ENCODE measurements around the gene TPSD1.
"Not testable (repeated sequence)": the region's sequence is repeated elsewhere in the genome, so short reads cannot be mapped to it uniquely, and the experiment has no call there.

The TPSD1 gene

DNA sequence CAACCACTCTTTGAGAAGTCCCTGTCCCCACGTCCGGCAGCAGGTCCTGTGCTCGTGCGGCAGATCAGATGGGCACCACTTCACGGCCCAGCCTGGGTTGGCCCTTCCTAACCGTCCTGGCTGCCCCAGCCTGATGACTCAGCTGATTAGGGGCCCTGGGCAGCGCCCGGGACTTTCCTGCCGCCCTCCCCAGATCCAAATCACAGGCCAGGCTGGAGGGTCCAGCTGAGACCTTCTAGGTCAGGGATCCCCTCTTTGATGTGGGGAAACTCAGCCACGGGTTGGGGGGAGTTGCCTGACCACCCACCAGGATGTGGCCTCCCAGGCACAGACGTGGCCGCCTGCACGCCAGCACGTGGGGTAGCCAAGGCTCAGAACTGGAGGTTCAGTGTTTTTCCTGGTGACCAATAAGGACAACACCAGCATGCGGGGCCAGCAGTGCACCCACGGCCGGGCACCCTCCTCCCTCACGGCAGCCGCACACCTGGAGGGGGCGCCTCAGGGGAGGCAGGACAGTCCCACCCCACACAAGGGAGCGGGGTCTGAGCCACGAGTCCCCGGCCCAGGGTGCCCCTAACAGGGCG is 30.0 kb upstream of the TPSD1 start:
- H3K9me3 Mint-ChIP-seq; H3K4me3 Mint-ChIP-seq; H3K4me1 Mint-ChIP-seq (ENCODE audit: low read depth); intact Hi-C loops (cut with micrococcal nuclease); H3K27me3 Mint-ChIP-seq; H3K27ac Mint-ChIP-seq; H3K36me3 Mint-ChIP-seq (ENCODE audit: low read depth): not testable (repeated sequence)

DNA sequence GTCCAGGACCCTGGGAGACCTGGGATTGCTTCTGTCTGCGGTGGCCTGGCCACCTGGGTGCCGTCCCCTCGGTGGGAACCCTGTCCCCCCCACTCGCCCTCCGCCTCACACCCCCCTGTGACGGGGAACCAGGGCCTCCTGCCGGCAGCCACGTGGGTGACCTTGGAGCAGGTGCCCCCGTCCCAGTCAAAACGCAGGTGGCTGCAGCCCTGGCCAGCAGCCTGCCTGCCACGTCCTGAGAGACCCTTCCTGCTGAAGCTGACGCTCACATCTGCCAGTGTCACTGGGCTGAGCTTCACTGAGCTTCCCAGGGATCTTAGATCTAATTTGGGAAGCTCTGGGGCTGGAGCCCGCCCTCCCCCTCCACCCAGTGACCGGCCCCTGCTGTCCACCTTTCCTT is 29.2 kb upstream of the TPSD1 start:
- H3K36me3 Mint-ChIP-seq (ENCODE audit: low read depth); H3K4me1 Mint-ChIP-seq (ENCODE audit: low read depth); H3K4me3 Mint-ChIP-seq; H3K9me3 Mint-ChIP-seq; H3K27me3 Mint-ChIP-seq; H3K27ac Mint-ChIP-seq; intact Hi-C loops (cut with micrococcal nuclease): not testable (repeated sequence)

DNA sequence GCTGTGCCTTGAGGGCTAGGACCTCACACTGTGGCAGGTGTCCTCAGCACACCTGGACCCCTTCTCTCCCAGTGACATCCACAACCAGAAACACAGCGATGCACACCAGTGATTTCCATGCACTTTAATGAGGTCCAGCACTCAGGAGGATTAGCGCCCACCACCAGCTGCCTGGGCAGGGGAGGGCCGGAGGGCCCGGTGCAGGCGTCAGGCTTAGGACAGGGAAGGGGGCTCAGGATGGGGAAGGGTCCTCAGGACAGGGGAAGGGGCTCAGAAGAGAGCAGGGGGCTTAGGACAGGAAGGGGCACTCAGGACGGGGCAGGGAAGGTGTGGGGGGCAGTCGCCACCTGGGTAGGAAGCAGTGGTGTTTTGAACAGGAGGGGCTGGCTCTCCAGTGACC is 27.6 kb upstream of the TPSD1 start:
- H3K27me3 Mint-ChIP-seq; H3K9me3 Mint-ChIP-seq; intact Hi-C loops (cut with micrococcal nuclease); H3K4me1 Mint-ChIP-seq (ENCODE audit: low read depth); H3K4me3 Mint-ChIP-seq; H3K27ac Mint-ChIP-seq; H3K36me3 Mint-ChIP-seq (ENCODE audit: low read depth): not testable (repeated sequence)

DNA sequence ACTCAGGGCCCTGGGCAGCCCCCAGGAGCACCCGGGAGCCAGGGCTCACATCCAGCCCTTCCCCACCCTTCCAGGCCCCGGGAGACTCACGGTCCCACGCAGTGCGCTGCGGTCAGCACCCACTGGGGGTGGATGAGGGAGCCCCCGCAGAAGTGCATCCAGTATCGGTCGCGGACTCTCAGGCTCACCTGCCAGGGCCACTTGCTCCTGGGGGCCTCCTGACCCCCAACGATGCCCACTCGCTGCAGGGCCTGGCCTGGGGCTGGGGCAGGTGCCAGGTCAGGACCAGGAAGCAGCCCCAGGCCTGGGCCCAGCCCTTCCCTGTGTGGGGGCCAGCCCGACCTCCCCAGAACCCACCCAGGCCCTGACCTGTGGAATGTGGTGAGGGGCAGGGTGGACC is 26.4 kb upstream of the TPSD1 start:
- H3K27ac Mint-ChIP-seq; H3K9me3 Mint-ChIP-seq; H3K4me1 Mint-ChIP-seq (ENCODE audit: low read depth); H3K27me3 Mint-ChIP-seq; H3K36me3 Mint-ChIP-seq (ENCODE audit: low read depth); intact Hi-C loops (cut with micrococcal nuclease); H3K4me3 Mint-ChIP-seq: not testable (repeated sequence)

DNA sequence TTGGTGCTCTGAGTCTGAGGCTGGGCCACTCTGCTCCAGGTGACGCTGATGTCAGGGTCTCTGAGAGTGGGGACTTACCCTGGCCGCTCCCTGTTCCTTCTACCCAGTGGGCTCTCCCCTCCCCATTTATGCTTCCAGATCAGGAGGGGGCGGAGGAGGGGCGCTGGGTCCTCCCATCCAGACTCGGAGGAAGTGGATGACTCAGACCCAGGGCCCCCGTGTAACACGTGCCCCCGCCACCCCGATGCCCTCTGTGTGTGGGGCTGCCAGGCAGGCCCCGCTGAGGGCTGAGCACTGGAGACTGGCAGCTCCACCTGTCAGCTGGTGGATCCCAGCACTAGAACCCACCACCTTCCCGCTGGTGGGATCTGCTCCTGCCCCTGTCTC is 25.8 kb upstream of the TPSD1 start, which contains the start of gene TPSB2:
Gene TPSB2 (minus strand): TSS at position 101 of the 387 bp plus-strand sequence. CDS start 233 bp downstream, outside the sequence.
- H3K4me3 Mint-ChIP-seq; H3K36me3 Mint-ChIP-seq (ENCODE audit: low read depth); H3K4me1 Mint-ChIP-seq (ENCODE audit: low read depth); H3K27me3 Mint-ChIP-seq; H3K9me3 Mint-ChIP-seq; H3K27ac Mint-ChIP-seq; intact Hi-C loops (cut with micrococcal nuclease): not testable (repeated sequence)

DNA sequence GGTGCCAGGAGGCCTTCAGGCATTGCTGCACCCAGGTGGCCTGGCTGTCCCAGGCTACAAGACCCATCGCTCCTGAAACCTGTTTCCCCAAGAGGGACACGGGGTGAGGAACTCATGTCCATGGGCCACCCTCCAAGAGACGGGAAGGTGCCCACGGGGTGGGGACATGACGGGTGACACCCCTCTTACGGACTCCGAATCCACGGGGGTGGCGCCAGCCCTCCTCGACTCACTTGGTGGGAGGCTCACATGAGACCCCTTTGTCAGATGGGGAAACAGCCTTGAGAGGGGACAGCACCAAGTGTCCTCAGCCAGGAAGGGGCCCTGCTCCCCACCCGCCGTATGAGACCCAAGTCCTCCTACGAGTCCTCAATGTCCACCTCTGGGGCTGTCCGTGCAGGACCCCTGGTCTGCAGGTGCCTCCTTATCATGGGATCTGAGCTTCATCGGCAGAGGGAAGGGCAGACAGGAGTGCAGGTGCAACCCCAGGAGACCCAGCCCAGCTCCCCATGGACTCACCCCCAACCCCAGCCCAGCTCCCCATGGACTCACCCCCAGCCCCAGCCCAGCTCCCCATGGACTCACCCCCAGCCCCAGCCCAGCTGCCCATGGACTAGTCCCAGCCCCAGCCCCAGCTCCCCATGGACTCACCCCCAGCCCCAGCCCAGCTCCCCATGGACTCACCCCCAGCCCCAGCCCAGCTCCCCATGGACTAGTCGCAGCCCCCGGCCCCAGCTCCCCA is 25.2 kb upstream of the TPSD1 start:
- H3K9me3 Mint-ChIP-seq; H3K4me3 Mint-ChIP-seq; H3K27ac Mint-ChIP-seq; H3K4me1 Mint-ChIP-seq (ENCODE audit: low read depth); intact Hi-C loops (cut with micrococcal nuclease); H3K27me3 Mint-ChIP-seq; H3K36me3 Mint-ChIP-seq (ENCODE audit: low read depth): not testable (repeated sequence)

DNA sequence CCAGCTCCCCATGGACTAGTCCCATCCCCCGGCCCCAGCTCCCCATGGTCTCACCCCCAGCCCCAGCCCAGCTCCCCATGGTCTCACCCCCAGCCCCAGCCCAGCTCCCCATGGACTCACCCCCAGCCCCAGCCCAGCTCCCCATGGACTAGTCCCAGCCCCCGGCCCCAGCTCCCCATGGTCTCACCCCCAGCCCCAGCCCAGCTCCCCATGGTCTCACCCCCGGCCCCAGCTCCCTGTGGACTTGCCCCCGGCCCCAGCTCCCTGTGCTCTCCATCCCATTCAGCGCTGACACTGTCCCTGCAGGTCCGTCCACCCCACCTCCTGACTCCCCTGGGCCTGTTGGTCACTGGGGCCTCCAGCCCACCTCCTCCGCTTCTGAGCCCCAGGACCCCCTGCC is 24.6 kb upstream of the TPSD1 start:
- intact Hi-C loops (cut with micrococcal nuclease); H3K27me3 Mint-ChIP-seq; H3K9me3 Mint-ChIP-seq; H3K4me1 Mint-ChIP-seq (ENCODE audit: low read depth); H3K27ac Mint-ChIP-seq; H3K4me3 Mint-ChIP-seq; H3K36me3 Mint-ChIP-seq (ENCODE audit: low read depth): not testable (repeated sequence)

DNA sequence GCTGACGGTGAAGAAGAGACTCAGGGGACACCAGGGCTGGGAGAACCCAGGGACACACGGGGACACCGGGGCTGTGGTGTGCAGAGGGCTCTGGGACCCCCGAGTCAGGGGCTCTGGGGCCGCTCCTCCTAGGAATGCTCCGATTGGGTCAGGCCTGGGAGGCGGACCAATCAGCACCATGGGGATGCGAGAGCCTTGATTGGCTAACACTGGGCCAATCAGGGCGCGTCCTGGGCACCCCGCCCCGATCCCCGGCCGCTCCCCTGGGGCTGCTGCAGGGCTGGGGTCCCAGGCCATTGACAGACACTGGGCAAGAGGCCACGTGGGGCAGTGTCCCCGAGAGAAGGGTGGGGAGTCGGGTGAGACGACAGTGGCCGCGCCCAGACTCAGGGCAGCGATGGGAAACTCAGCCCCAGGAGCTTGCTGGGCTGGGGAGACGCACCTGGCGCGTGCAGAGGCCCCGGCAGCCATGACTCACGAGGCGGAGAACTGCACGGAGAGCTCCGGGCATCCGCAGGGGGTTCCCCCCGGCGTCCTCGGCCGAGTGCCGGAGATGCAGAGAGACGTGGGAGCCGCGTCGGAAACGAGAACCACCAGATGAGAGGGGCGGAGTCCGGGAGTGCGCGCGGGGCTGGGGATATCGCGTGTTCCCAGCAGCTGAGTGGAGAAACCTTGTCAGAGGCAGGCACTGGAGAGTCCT is 23.7 kb upstream of the TPSD1 start:
- H3K4me3 Mint-ChIP-seq; H3K4me1 Mint-ChIP-seq (ENCODE audit: low read depth); intact Hi-C loops (cut with micrococcal nuclease); H3K27me3 Mint-ChIP-seq; H3K36me3 Mint-ChIP-seq (ENCODE audit: low read depth); H3K9me3 Mint-ChIP-seq; H3K27ac Mint-ChIP-seq: not testable (repeated sequence)

DNA sequence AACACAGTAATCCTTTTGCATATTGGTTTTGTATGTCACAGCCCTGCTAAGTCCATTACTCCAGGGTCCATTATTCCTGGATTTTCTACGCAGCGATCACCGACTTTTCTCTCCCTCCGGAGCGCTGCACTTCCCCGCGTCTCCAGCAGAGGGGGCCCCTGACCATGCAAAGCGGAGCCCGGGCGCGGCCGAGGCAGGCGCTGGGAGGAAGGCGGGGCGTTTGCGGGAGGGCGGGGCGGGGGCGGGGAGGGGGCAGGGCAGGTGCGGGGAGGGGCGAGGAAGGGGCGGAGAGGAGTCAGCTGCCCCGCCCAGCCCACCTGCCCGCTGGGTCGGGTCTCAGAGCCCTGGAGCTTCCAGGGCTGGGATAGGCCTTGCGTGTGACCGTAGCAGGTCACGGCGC is 19.2 kb upstream of the TPSD1 start:
- H3K27me3 Mint-ChIP-seq; intact Hi-C loops (cut with micrococcal nuclease); H3K36me3 Mint-ChIP-seq (ENCODE audit: low read depth); H3K4me1 Mint-ChIP-seq (ENCODE audit: low read depth); H3K9me3 Mint-ChIP-seq; H3K27ac Mint-ChIP-seq; H3K4me3 Mint-ChIP-seq: not testable (repeated sequence)

DNA sequence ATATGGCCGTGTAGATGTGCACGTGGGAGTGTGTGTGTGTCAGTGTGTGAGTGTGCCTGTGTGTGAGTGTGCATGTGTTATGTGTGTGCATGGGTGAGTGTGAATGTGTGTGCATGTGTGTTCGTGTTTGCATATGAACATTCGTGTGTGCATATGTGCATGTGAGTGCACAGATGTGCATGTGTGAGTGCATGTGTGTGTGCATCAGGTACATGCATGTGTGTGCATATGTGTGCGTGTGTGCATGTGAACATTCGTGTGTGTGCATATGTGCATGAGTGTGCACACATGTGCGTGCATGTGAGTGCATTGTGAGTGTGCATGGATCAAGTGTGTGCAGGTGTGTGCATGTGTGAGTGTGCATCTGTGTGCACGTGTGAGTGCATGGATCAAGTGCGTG is 17.9 kb upstream of the TPSD1 start:
- no peaks in the 10 kb centered on the region for H3K36me3 Mint-ChIP-seq (ENCODE audit: low read depth)
- H3K9me3 Mint-ChIP-seq, result no peaks in the 10 kb centered on the region
- no peaks in the 10 kb centered on the region for H3K4me1 Mint-ChIP-seq (ENCODE audit: low read depth)
- intact Hi-C loops (cut with micrococcal nuclease), result no loop called here
- H3K27me3 Mint-ChIP-seq, result peaks cover 5% of the 10 kb centered on the region
- H3K4me3 Mint-ChIP-seq, result no peak overlapping the region
- no peak overlapping the region for H3K27ac Mint-ChIP-seq

DNA sequence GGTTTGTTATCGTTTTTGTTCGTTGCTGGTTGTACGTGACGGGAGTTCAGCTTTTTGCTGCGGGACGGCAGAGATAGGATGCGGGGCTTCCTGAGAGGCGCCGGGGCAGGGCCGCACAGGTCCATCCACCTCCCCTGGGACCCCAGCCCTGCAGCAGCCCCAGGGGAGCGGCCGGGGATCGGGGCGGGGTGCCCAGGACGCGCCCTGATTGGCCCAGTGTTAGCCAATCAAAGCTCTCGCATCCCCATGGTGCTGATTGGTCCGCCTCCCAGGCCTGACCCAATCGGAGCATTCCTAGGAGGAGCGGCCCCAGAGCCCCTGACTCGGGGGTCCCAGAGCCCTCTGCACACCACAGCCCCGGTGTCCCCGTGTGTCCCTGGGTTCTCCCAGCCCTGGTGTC is 17.0 kb upstream of the TPSD1 start:
- H3K36me3 Mint-ChIP-seq (ENCODE audit: low read depth); intact Hi-C loops (cut with micrococcal nuclease); H3K4me3 Mint-ChIP-seq: not testable (repeated sequence)

DNA sequence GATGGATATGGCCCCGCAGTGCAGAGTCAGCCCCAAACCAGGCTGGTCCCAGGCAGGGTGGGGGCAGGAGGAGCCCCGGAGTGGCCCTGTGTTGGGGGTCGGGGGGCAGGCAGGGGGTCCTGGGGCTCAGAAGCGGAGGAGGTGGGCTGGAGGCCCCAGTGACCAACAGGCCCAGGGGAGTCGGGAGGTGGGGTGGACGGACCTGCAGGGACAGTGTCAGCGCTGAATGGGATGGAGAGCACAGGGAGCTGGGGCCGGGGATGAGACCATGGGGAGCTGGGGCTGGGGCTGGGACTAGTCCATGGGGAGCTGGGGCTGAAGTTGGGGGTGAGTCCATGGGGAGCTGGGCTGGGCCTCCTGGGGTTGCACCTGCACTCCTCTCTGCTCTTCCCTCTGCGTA is 16.3 kb upstream of the TPSD1 start:
- H3K27ac Mint-ChIP-seq; H3K4me1 Mint-ChIP-seq (ENCODE audit: low read depth); intact Hi-C loops (cut with micrococcal nuclease); H3K27me3 Mint-ChIP-seq; H3K36me3 Mint-ChIP-seq (ENCODE audit: low read depth); H3K9me3 Mint-ChIP-seq; H3K4me3 Mint-ChIP-seq: not testable (repeated sequence)

More for the DNA sequence above, 17.0 kb upstream of the TPSD1 start:
- not testable (repeated sequence) for H3K27ac Mint-ChIP-seq; H3K4me1 Mint-ChIP-seq (ENCODE audit: low read depth); H3K27me3 Mint-ChIP-seq; H3K9me3 Mint-ChIP-seq

DNA sequence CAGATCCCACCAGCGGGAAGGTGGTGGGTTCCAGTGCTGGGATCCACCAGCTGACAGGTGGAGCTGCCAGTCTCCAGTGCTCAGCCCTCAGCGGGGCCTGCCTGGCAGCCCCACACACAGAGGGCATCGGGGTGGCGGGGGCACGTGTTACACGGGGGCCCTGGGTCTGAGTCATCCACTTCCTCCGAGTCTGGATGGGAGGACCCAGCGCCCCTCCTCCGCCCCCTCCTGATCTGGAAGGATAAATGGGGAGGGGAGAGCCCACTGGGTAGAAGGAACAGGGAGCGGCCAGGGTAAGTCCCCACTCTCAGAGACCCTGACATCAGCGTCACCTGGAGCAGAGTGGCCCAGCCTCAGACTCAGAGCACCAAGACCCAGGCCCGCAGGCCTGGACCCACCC is 15.4 kb upstream of the TPSD1 start, which contains the start of gene TPSAB1:
Gene TPSAB1 (plus strand): TSS at position 270 of the 400 bp plus-strand sequence. CDS start 234 bp downstream, outside the sequence.
- H3K4me3 Mint-ChIP-seq; H3K9me3 Mint-ChIP-seq; intact Hi-C loops (cut with micrococcal nuclease); H3K27ac Mint-ChIP-seq; H3K4me1 Mint-ChIP-seq (ENCODE audit: low read depth); H3K27me3 Mint-ChIP-seq; H3K36me3 Mint-ChIP-seq (ENCODE audit: low read depth): not testable (repeated sequence)

DNA sequence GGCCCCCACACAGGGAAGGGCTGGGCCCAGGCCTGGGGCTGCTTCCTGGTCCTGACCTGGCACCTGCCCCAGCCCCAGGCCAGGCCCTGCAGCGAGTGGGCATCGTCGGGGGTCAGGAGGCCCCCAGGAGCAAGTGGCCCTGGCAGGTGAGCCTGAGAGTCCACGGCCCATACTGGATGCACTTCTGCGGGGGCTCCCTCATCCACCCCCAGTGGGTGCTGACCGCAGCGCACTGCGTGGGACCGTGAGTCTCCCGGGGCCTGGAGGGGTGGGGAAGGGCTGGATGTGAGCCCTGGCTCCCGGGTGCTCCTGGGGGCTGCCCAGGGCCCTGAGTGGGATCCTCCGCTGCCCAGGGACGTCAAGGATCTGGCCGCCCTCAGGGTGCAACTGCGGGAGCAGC is 14.8 kb upstream of the TPSD1 start:
- intact Hi-C loops (cut with micrococcal nuclease); H3K9me3 Mint-ChIP-seq; H3K36me3 Mint-ChIP-seq (ENCODE audit: low read depth); H3K27ac Mint-ChIP-seq; H3K4me3 Mint-ChIP-seq: not testable (repeated sequence)
- Mint-ChIP-seq H3K27me3 (peaks cover 11% of the 10 kb centered on the region), H3K4me1 (ENCODE audit: low read depth) (peaks cover 14% of the 10 kb centered on the region)

DNA sequence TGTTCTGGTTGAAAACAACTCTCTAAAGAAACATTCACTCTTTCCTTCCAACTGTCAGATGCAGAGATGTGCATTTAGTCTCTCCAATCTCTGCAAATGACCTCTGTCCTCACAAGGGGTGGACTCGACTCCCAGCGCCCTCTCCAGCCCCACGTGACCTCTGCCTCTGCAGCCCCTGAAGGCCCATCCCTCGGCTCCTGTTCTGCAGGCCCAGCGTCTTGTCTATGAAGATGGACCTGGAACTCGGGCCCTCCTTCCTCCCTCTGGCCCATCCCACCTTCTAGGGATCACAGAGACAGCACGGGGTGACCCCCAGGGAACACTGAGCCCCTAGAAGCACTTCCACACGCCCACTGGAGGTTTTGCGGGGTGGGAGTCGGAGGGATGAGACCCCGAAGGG is 12.5 kb upstream of the TPSD1 start:
- H3K36me3 Mint-ChIP-seq (ENCODE audit: low read depth); H3K9me3 Mint-ChIP-seq; H3K27ac Mint-ChIP-seq; intact Hi-C loops (cut with micrococcal nuclease); H3K4me3 Mint-ChIP-seq: not testable (repeated sequence)
- Mint-ChIP-seq H3K27me3 (peaks cover 10% of the 10 kb centered on the region), H3K4me1 (ENCODE audit: low read depth) (peaks cover 25% of the 10 kb centered on the region)

All from dendritic cell treated with granulocyte-macrophage colony-stimulating factor and Interleukin-4, amounts not matched to agents 40 ng/mL and 50 ng/mL, for 4 days (primary cell).